DOHH2 (cell line): ENCODE data around the gene TMC7.

Experiments
- H3F3A ChIP-seq: fragments of 200-600 bp; sonication (generic), shearing (Covaris generic); 2 replicates; pipeline ENCODE4 v1.6.0; 2016; ENCODE audit warnings: antibody characterized with exemption, mild to moderate bottlenecking; ENCODE audit not compliant: control insufficient read depth, insufficient read depth
- H3K27ac ChIP-seq: fragments of 200-600 bp; sonication (generic); 2 replicates; pipeline ENCODE4 v1.5.1; 2014; ENCODE audit warnings: low read depth, mild to moderate bottlenecking, low read length, moderate library complexity
- H3K27me3 ChIP-seq: fragments of 200-600 bp; sonication (generic); 2 replicates; pipeline ENCODE4 v1.6.1; 2014; ENCODE audit warnings: mild to moderate bottlenecking, low read length, mixed read lengths; ENCODE audit not compliant: control insufficient read depth
- H3K36me3 ChIP-seq: fragments of 200-600 bp; sonication (generic); 2 replicates; pipeline ENCODE4 v1.6.1; 2014; ENCODE audit warnings: mild to moderate bottlenecking, low read length, moderate library complexity, mixed read lengths; ENCODE audit not compliant: control insufficient read depth
- H3K4me1 ChIP-seq: fragments of 200-600 bp; sonication (generic); 2 replicates; pipeline ENCODE4 v1.6.1; 2014; ENCODE audit warnings: mild to moderate bottlenecking, low read length, mixed read lengths; ENCODE audit not compliant: control insufficient read depth
- H3K4me2 ChIP-seq: fragments of 200-600 bp; sonication (generic); 2 replicates; pipeline ENCODE4 v1.6.0; 2014; ENCODE audit warnings: mild to moderate bottlenecking, low read length, moderate library complexity
- H3K4me3 ChIP-seq: fragments of 200-600 bp; sonication (generic); 2 replicates; pipeline ENCODE4 v1.5.1; 2014; ENCODE audit warnings: mild to moderate bottlenecking, low read length, mixed read lengths
- H3K79me2 ChIP-seq: fragments of 200-600 bp; sonication (generic); 2 replicates; pipeline ENCODE4 v1.6.1; 2014; ENCODE audit warnings: mild to moderate bottlenecking, low read length, mixed read lengths; ENCODE audit not compliant: control insufficient read depth
- H3K9me2 ChIP-seq: fragments of 200-600 bp; sonication (generic); replicated peaks from 2 replicates; pipeline ENCODE4 v1.6.1; 2014; ENCODE audit warnings: mild to moderate bottlenecking, low read length, mixed read lengths; ENCODE audit not compliant: control insufficient read depth
- H3K9me3 ChIP-seq: fragments of 200-600 bp; sonication (generic); 2 replicates; pipeline ENCODE4 v1.6.1; 2014; ENCODE audit warnings: antibody characterized with exemption, low read length, mixed read lengths; ENCODE audit not compliant: control insufficient read depth, insufficient read depth
- H4K20me1 ChIP-seq: fragments of 200-600 bp; sonication (generic); 2 replicates; pipeline ENCODE4 v1.6.0; 2014; ENCODE audit warnings: low read depth, mild to moderate bottlenecking, antibody characterized with exemption, low read length, moderate library complexity; ENCODE audit not compliant: control insufficient read depth, insufficient read depth
- EZH2phosphoT487 ChIP-seq: fragments of 200-600 bp; sonication (generic); IDR thresholded peaks from 2 replicates; pipeline ENCODE4 v1.6.1; 2017; ENCODE audit warnings: borderline replicate concordance, mild to moderate bottlenecking, antibody characterized with exemption, low read length, moderate library complexity, mixed read lengths
- TF ChIP-seq, protein P1 (sequence below): fragments of 200-600 bp; sonication (generic); IDR thresholded peaks from one replicate; pipeline ENCODE4 v1.5.1; 2014; ENCODE audit warnings: antibody characterized with exemption, mild to moderate bottlenecking, low read depth, low read length; ENCODE audit not compliant: poor library complexity, severe bottlenecking

The TMC7 gene

DNA sequence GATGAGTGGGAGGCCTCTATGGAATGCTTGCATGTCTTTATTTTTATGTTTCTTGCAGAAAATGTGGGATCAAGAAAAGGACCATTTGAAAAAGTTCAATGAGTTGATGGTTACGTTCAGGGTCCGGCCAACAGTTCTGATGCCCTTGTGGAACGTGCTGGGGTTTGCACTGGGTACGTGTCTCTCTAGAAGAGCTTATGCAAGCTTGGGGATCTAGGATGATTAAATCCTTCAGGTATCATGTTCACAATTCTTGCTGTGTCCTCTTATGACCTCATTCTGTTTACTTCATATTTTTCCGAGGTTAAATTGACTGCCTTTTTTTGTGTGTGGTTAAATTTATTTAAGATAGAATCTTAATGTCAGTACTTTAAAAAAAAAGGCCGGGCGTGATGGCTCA is 90.1 kb downstream of the TMC7 start:
- H3F3A ChIP-seq: no peaks in the 10 kb centered on the region

DNA sequence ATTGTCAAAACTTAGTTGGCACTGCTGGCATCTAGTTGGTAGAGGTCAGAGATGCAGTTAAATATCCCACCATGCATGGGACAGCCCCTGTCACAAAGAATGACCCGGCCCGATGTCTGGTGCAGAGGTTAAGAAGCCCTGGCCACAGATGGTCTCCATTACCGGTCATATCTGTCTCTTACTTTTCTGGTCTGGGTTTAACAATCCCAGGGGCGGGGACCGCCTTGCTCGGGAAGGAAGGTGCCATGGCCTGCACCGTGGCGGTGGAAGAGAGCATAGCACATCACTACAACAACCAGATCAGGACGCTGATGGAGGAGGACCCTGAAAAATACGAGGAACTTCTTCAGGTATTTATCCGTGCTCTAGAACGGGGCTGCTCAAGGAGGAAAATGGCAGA is 91.8 kb downstream of the TMC7 start:
- H3K9me2 ChIP-seq: no peaks in the 10 kb centered on the region
- H4K20me1 ChIP-seq: no peaks in the 10 kb centered on the region
- H3K4me1 ChIP-seq: no peaks in the 10 kb centered on the region
- H3K4me3 ChIP-seq: no peak overlapping the region
- peaks cover 15% of the 10 kb centered on the region; the same call in 1 of the 2 replicates for H3K36me3 ChIP-seq
- no peak overlapping the region for H3K27ac ChIP-seq
- H3K4me2 ChIP-seq: no peak overlapping the region
- H3F3A ChIP-seq: no peaks in the 10 kb centered on the region
- H3K9me3 ChIP-seq: no peaks in the 10 kb centered on the region
- TF ChIP-seq EZH2phosphoT487: no peak
- TF ChIP-seq, protein P1, sequence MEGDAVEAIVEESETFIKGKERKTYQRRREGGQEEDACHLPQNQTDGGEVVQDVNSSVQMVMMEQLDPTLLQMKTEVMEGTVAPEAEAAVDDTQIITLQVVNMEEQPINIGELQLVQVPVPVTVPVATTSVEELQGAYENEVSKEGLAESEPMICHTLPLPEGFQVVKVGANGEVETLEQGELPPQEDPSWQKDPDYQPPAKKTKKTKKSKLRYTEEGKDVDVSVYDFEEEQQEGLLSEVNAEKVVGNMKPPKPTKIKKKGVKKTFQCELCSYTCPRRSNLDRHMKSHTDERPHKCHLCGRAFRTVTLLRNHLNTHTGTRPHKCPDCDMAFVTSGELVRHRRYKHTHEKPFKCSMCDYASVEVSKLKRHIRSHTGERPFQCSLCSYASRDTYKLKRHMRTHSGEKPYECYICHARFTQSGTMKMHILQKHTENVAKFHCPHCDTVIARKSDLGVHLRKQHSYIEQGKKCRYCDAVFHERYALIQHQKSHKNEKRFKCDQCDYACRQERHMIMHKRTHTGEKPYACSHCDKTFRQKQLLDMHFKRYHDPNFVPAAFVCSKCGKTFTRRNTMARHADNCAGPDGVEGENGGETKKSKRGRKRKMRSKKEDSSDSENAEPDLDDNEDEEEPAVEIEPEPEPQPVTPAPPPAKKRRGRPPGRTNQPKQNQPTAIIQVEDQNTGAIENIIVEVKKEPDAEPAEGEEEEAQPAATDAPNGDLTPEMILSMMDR: no peak
- no peaks in the 10 kb centered on the region for H3K27me3 ChIP-seq
- no peaks in the 10 kb centered on the region for H3K79me2 ChIP-seq

More for the DNA sequence above, 90.1 kb downstream of the TMC7 start:
- peaks cover 4% of the 10 kb centered on the region for H3K79me2 ChIP-seq
- H3K4me2 ChIP-seq: no peak overlapping the region
- H3K9me2 ChIP-seq: no peaks in the 10 kb centered on the region
- peaks cover 3% of the 10 kb centered on the region for H3K4me1 ChIP-seq
- H4K20me1 ChIP-seq: no peaks in the 10 kb centered on the region
- peaks cover 12% of the 10 kb centered on the region; the same call in 1 of the 2 replicates for H3K36me3 ChIP-seq
- no peaks in the 10 kb centered on the region for H3K27me3 ChIP-seq
- TF ChIP-seq EZH2phosphoT487: no peak
- no peak overlapping the region for H3K27ac ChIP-seq
- H3K4me3 ChIP-seq: no peak overlapping the region
- H3K9me3 ChIP-seq: no peaks in the 10 kb centered on the region

DNA sequence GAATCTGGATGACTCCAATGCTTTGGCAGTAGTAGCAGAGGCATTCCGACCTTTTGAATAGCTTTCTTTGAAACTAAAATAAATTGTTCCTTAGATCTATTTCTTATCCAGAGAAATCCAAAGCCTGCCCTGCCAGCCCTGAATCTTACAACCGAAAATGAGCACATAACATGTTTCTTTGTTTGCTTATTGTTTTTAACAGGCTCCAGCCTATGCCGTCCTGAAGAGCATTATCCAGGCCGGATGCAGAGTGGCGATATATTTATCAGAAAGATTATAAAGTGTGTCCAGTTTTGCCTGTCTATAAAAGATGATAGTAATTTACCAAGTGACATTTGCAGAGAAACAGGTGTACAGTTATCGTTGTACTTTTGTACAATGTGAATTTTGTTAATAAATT is 94.1 kb downstream of the TMC7 start:
- H3K79me2 ChIP-seq: no peaks in the 10 kb centered on the region
- no peak for TF ChIP-seq EZH2phosphoT487
- TF ChIP-seq, protein P1: no peak
- no peaks in the 10 kb centered on the region for H3K9me2 ChIP-seq

DNA sequence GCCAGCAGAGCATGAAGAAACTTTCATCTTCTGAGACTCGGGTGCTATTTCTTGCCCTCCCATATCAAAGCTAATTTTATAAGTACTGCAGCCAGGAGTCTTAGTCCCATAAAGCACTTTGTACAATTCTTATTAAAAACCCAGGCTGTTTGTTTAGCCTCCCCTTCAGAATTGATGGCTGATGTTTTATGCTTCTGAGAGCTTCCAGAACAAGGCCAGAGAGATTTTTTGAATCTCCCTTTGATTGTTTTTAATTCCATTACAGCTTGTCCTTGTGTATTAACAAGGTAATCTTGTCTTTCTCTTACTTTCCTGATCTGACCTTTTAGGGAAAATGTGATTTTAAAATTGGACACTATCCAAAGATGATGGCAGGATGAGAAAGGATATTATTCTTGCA is 99.9 kb downstream of the TMC7 start:
- no peak for TF ChIP-seq EZH2phosphoT487
- TF ChIP-seq, protein P1: no peak
- Histone ChIP-seq H3K79me2 (no peaks in the 10 kb centered on the region), H3K4me3 (no peak overlapping the region), H3F3A (no peaks in the 10 kb centered on the region; the same call in 1 of the 2 replicates), H3K9me2 (no peaks in the 10 kb centered on the region), H4K20me1 (no peaks in the 10 kb centered on the region), H3K4me1 (peaks cover 25% of the 10 kb centered on the region), H3K4me2 (no peak overlapping the region), H3K36me3 (0 out of 2 replicates have a peak, but pooled peaks cover 3% of the 10 kb centered on the region), H3K27me3 (peaks cover 3% of the 10 kb centered on the region; the same call in 1 of the 2 replicates), H3K27ac (no peak overlapping the region), H3K9me3 (no peaks in the 10 kb centered on the region)

More for the DNA sequence above, 94.1 kb downstream of the TMC7 start:
- no peaks in the 10 kb centered on the region for H3K9me3 ChIP-seq
- H3K27me3 ChIP-seq: no peaks in the 10 kb centered on the region
- no peaks in the 10 kb centered on the region for H3K4me1 ChIP-seq
- no peaks in the 10 kb centered on the region for H3F3A ChIP-seq
- H3K36me3 ChIP-seq: peaks cover 15% of the 10 kb centered on the region; the same call in 1 of the 2 replicates
- H4K20me1 ChIP-seq: no peaks in the 10 kb centered on the region
- H3K27ac ChIP-seq: no peak overlapping the region
- no peak overlapping the region for H3K4me2 ChIP-seq
- no peak overlapping the region for H3K4me3 ChIP-seq
